HepG2 (cell line): ENCODE measurements around the gene AMER3. TPM values are rescaled to one million over a fixed set of nuclear protein-coding genes. Genes with fewer than 3 reads are reported as not detected.

ENCODE experiments used
- ATAC-seq: fragments of 200-7000 bp; cut with Tn5 transposase; 3 replicates; pipeline ENCODE4 v1.9.1; 2020; ENCODE audit warnings: mild to moderate bottlenecking, moderate library complexity
- BruUV-seq: library from RNA; stranded (reverse); fragments of 400-500 nt; replicated peaks from 2 replicates; lab custom pipeline; 2021; lab: Mats Ljungman, UMichigan
- CTCF ChIA-PET: fragments of 300-600 bp; formaldehyde crosslinking; extraction: SDS; loops from one replicate; lab custom pipeline; 2021; ENCODE audit warnings: low total read pairs, inconsistent platforms, low intra/inter-chr PET ratio; lab: Yijun Ruan, JAX
- POLR2A ChIA-PET: fragments of 350-600 bp; sonication (Branson Sonifier 250); formaldehyde crosslinking; loops from one replicate; lab custom pipeline; 2020; ENCODE audit warnings: antibody characterized with exemption, inconsistent platforms; lab: Yijun Ruan, JAX
- DNase-seq: peaks from one replicate; pipeline ENCODE4 v3.0.0-alpha.2; 2015; ENCODE audit warnings: low spot score
- FAIRE-seq: peaks from 3 replicates; lab custom pipeline; 2011; peaks lifted over from hg19 to GRCh38; lab: Jason Lieb, UNC
- H2AFZ ChIP-seq: one replicate; pipeline ENCODE4 v1.6.1; 2011; ENCODE audit warnings: low read length, inconsistent platforms
- H3K27ac ChIP-seq: fragments of 300-600 bp; 3 replicates; pipeline ENCODE4 v1.8.0; 2011; ENCODE audit warnings: mixed run types, mild to moderate bottlenecking, mixed read lengths, low read length, inconsistent platforms; ENCODE audit not compliant: insufficient read depth; ENCODE audit errors: extremely low read length
- H3K27me3 ChIP-seq, 2 experiments: fragments of 200-600 bp in 1 of 2; 2 replicates in 1 of 2; 3 replicates in 1 of 2; pipeline versions ENCODE4 v1.6.0 to v1.8.0; 2011; ENCODE audit warnings: low read length in 2 of 2, mild to moderate bottlenecking in 2 of 2, moderate library complexity in 2 of 2, inconsistent platforms in 1 of 2; ENCODE audit not compliant: insufficient read depth in 2 of 2, control insufficient read depth in 1 of 2
- H3K36me3 ChIP-seq, 2 experiments: fragments of 200-600 bp in 1 of 2; replicated peaks in 1 of 2; 2 replicates in 1 of 2; 3 replicates in 1 of 2; pipeline versions ENCODE4 v1.5.1 to v1.8.0; 2011; ENCODE audit warnings: low read length in 2 of 2, inconsistent platforms in 1 of 2; ENCODE audit not compliant: insufficient read depth in 2 of 2, control insufficient read depth in 1 of 2
- H3K4me1 ChIP-seq: 2 replicates; pipeline ENCODE4 v1.5.1; 2012; ENCODE audit warnings: low read length, inconsistent platforms; ENCODE audit not compliant: insufficient read depth
- H3K4me2 ChIP-seq: 2 replicates; pipeline ENCODE4 v1.6.0; 2011; ENCODE audit warnings: low read depth, low read length, inconsistent platforms
- H3K4me3 ChIP-seq, 3 experiments: fragments of 200-600 bp in 1 of 3; sonication (generic), shearing (Covaris generic) in 1 of 3; replicated peaks in 1 of 3; 2 replicates each; pipeline ENCODE4 v1.5.1; 2011 to 2016; ENCODE audit warnings: low read length in 3 of 3, inconsistent platforms in 2 of 3, low read depth in 2 of 3, mild to moderate bottlenecking in 2 of 3, control low read depth in 1 of 3, mixed read lengths in 1 of 3; ENCODE audit not compliant: insufficient read depth in 1 of 3
- H3K79me2 ChIP-seq: one replicate; pipeline ENCODE4 v1.6.1; 2011; ENCODE audit warnings: low read length, inconsistent platforms; ENCODE audit not compliant: insufficient read depth
- H3K9ac ChIP-seq: 2 replicates; pipeline ENCODE4 v1.6.0; 2011; ENCODE audit warnings: mild to moderate bottlenecking, low read depth, low read length, inconsistent platforms; ENCODE audit not compliant: insufficient read depth
- H3K9me3 ChIP-seq: 2 replicates; pipeline ENCODE4 v1.5.1; 2012; ENCODE audit warnings: mild to moderate bottlenecking, low read length
- H4K20me1 ChIP-seq: 2 replicates; pipeline ENCODE4 v1.6.0; 2011; ENCODE audit warnings: inconsistent platforms, mild to moderate bottlenecking, low read length, moderate library complexity; ENCODE audit not compliant: insufficient read depth
- ARNT2 ChIP-seq: sonication (generic); formaldehyde crosslinking; IDR thresholded peaks from 2 replicates; pipeline ENCODE4 v1.8.0; 2022; ENCODE audit warnings: mild to moderate bottlenecking, low read depth, missing genetic modification reagents, moderate library complexity
- TMF1 ChIP-seq: sonication (generic); formaldehyde crosslinking; IDR thresholded peaks from 2 replicates; pipeline ENCODE4 v1.8.1; 2022; ENCODE audit warnings: low read depth, missing genetic modification reagents
- TSC22D2 ChIP-seq: sonication (generic); formaldehyde crosslinking; IDR thresholded peaks from 2 replicates; pipeline ENCODE4 v1.5.1; 2020; ENCODE audit warnings: missing genetic modification reagents, mild to moderate bottlenecking, borderline replicate concordance
- ZBTB33 ChIP-seq: sonication (generic); formaldehyde crosslinking; IDR thresholded peaks from 2 replicates; pipeline ENCODE4 v1.4.0; 2020; ENCODE audit warnings: missing genetic modification reagents
- ZNF280D ChIP-seq: sonication (generic); formaldehyde crosslinking; IDR thresholded peaks from 2 replicates; pipeline ENCODE4 v1.5.1; 2020; ENCODE audit warnings: mild to moderate bottlenecking, missing genetic modification reagents
- WGBS: methylation state at CpG from one replicate; pipeline ENCODE4 v1.1.6; 2017; ENCODE audit warnings: low lambda C conversion rate; 5-methylcytosine and 5-hydroxymethylcytosine counted together
- in situ Hi-C: cut with HindIII; loops from 2 replicates; pipeline ENCODE4 v1.10.0; 2017; ENCODE audit warnings: low pct_unique_long_range_greater_than_20kb; ENCODE audit not compliant: extremely low pct_ligation_motif_present
- intact Hi-C: fragments of 100-400 bp; cut with micrococcal nuclease; formaldehyde crosslinking; loops from one replicate; pipeline ENCODE4 v1.10.0; 2022; ENCODE audit not compliant: unreplicated experiment
- polyA plus RNA-seq, 8 experiments: library from polyadenylated mRNA; depleted of rRNA in 3 of 8; stranded (reverse) in 7 of 8; unstranded in 1 of 8; fragments of >200 nt; fragmentation: Illumina TruSeq in 4 of 8; extraction: Trizol in 4 of 8; gene quantifications; 2 replicates each; pipeline versions ENCODE4 v1.2.1 to v1.2.3, GENCODE V29; 2011 to 2016; ENCODE audit warnings: low read depth in 4 of 8, missing spikeins in 1 of 8, mixed read lengths in 1 of 8; ENCODE audit not compliant: insufficient read depth in 1 of 8
- total RNA-seq, 5 experiments: library from RNA; depleted of rRNA; stranded (reverse); fragments of >200 nt; fragmentation: Illumina TruSeq; extraction: Trizol; gene quantifications; 2 replicates each; pipeline ENCODE4 v1.2.3, GENCODE V29; 2016; ENCODE audit warnings: low read depth in 1 of 5

Gene AMER3
- total and polyA plus RNA-seq, 2 of the 13 experiments (the other 11 are each of a cell fraction or from before 2014, with no cell fraction given) = not detected

- ATAC-seq = no peak
- intact Hi-C loops (no loop called here), in situ Hi-C loops (no loop called here)
- H3K4me3 ChIP-seq = no peak overlapping the region
- no peaks in the 10 kb centered on the region for H3K9me3 ChIP-seq
- no peaks in the 10 kb centered on the region for H3K79me2 ChIP-seq
- no peak overlapping the region for H3K4me2 ChIP-seq
- peaks cover 3 to 45% of the 10 kb centered on the region in 2 experiments; a peak in 3 of 5 replicates for H3K27me3 ChIP-seq
- H3K27ac ChIP-seq = no peak overlapping the region
- POLR2A ChIA-PET = no interaction called here
- CTCF ChIA-PET = no interaction called here
- H3K9ac ChIP-seq = no peak overlapping the region
- TF ChIP-seq ZNF280D (CRISPR knock-in tag) (no peak), TMF1 (CRISPR knock-in tag) (no peak), TSC22D2 (no peak), ARNT2 (no peak), ZBTB33 (CRISPR knock-in tag) (no peak)
- TF ChIP-seq, all 625 proteins: peak for 0
- WGBS = 18% methylated on average over 16 of the region's 16 CpGs
- Histone ChIP-seq H3K36me3 (no peaks in the 10 kb centered on the region), H3K4me1 (no peaks in the 10 kb centered on the region), H2AFZ (no peak overlapping the region), H4K20me1 (no peaks in the 10 kb centered on the region; the same call in 1 of the 2 replicates)
- BruUV-seq = no TSS peak
- DNase-seq (no peak), FAIRE-seq (no peak)
These were observed 1.7 kb downstream of the AMER3 start for GRCh38 chr2:130756874-130757668.
